HepG2 (cell line): ENCODE measurements around the gene MKX. TPM values are rescaled to one million over a fixed set of nuclear protein-coding genes. Genes with fewer than 3 reads are reported as not detected.

Source experiments
- ATAC-seq: fragments of 200-7000 bp; cut with Tn5 transposase; 3 replicates; pipeline ENCODE4 v1.9.1; 2020; ENCODE audit warnings: mild to moderate bottlenecking, moderate library complexity
- BruUV-seq: library from RNA; stranded (reverse); fragments of 400-500 nt; replicated peaks from 2 replicates; lab custom pipeline; 2021; lab: Mats Ljungman, UMichigan
- CTCF ChIA-PET: fragments of 300-600 bp; formaldehyde crosslinking; extraction: SDS; loops from one replicate; lab custom pipeline; 2021; ENCODE audit warnings: low total read pairs, inconsistent platforms, low intra/inter-chr PET ratio; lab: Yijun Ruan, JAX
- POLR2A ChIA-PET: fragments of 350-600 bp; sonication (Branson Sonifier 250); formaldehyde crosslinking; loops from one replicate; lab custom pipeline; 2020; ENCODE audit warnings: antibody characterized with exemption, inconsistent platforms; lab: Yijun Ruan, JAX
- DNase-seq: peaks from one replicate; pipeline ENCODE4 v3.0.0-alpha.2; 2015; ENCODE audit warnings: low spot score
- FAIRE-seq: peaks from 3 replicates; lab custom pipeline; 2011; peaks lifted over from hg19 to GRCh38; lab: Jason Lieb, UNC
- H2AFZ ChIP-seq: one replicate; pipeline ENCODE4 v1.6.1; 2011; ENCODE audit warnings: low read length, inconsistent platforms
- H3K27ac ChIP-seq: fragments of 300-600 bp; 3 replicates; pipeline ENCODE4 v1.8.0; 2011; ENCODE audit warnings: mixed run types, mild to moderate bottlenecking, mixed read lengths, low read length, inconsistent platforms; ENCODE audit not compliant: insufficient read depth; ENCODE audit errors: extremely low read length
- H3K27me3 ChIP-seq, 2 experiments: fragments of 200-600 bp in 1 of 2; 2 replicates in 1 of 2; 3 replicates in 1 of 2; pipeline versions ENCODE4 v1.6.0 to v1.8.0; 2011; ENCODE audit warnings: low read length in 2 of 2, mild to moderate bottlenecking in 2 of 2, moderate library complexity in 2 of 2, inconsistent platforms in 1 of 2; ENCODE audit not compliant: insufficient read depth in 2 of 2, control insufficient read depth in 1 of 2
- H3K36me3 ChIP-seq, 2 experiments: fragments of 200-600 bp in 1 of 2; replicated peaks in 1 of 2; 2 replicates in 1 of 2; 3 replicates in 1 of 2; pipeline versions ENCODE4 v1.5.1 to v1.8.0; 2011; ENCODE audit warnings: low read length in 2 of 2, inconsistent platforms in 1 of 2; ENCODE audit not compliant: insufficient read depth in 2 of 2, control insufficient read depth in 1 of 2
- H3K4me1 ChIP-seq: 2 replicates; pipeline ENCODE4 v1.5.1; 2012; ENCODE audit warnings: low read length, inconsistent platforms; ENCODE audit not compliant: insufficient read depth
- H3K4me2 ChIP-seq: 2 replicates; pipeline ENCODE4 v1.6.0; 2011; ENCODE audit warnings: low read depth, low read length, inconsistent platforms
- H3K4me3 ChIP-seq, 3 experiments: fragments of 200-600 bp in 1 of 3; sonication (generic), shearing (Covaris generic) in 1 of 3; replicated peaks in 1 of 3; 2 replicates each; pipeline ENCODE4 v1.5.1; 2011 to 2016; ENCODE audit warnings: low read length in 3 of 3, inconsistent platforms in 2 of 3, low read depth in 2 of 3, mild to moderate bottlenecking in 2 of 3, control low read depth in 1 of 3, mixed read lengths in 1 of 3; ENCODE audit not compliant: insufficient read depth in 1 of 3
- H3K79me2 ChIP-seq: one replicate; pipeline ENCODE4 v1.6.1; 2011; ENCODE audit warnings: low read length, inconsistent platforms; ENCODE audit not compliant: insufficient read depth
- H3K9ac ChIP-seq: 2 replicates; pipeline ENCODE4 v1.6.0; 2011; ENCODE audit warnings: mild to moderate bottlenecking, low read depth, low read length, inconsistent platforms; ENCODE audit not compliant: insufficient read depth
- H3K9me3 ChIP-seq: 2 replicates; pipeline ENCODE4 v1.5.1; 2012; ENCODE audit warnings: mild to moderate bottlenecking, low read length
- H4K20me1 ChIP-seq: 2 replicates; pipeline ENCODE4 v1.6.0; 2011; ENCODE audit warnings: inconsistent platforms, mild to moderate bottlenecking, low read length, moderate library complexity; ENCODE audit not compliant: insufficient read depth
- MTF2 ChIP-seq: sonication (generic); formaldehyde crosslinking; IDR thresholded peaks from 2 replicates; pipeline ENCODE4 v1.5.0; 2020; ENCODE audit warnings: missing genetic modification reagents, borderline replicate concordance
- ZBTB10 ChIP-seq: sonication (generic); formaldehyde crosslinking; IDR thresholded peaks from 2 replicates; pipeline ENCODE4 v1.4.0; 2020; ENCODE audit warnings: missing genetic modification reagents, borderline replicate concordance
- WGBS: methylation state at CpG from one replicate; pipeline ENCODE4 v1.1.6; 2017; ENCODE audit warnings: low lambda C conversion rate; 5-methylcytosine and 5-hydroxymethylcytosine counted together
- in situ Hi-C: cut with HindIII; loops from 2 replicates; pipeline ENCODE4 v1.10.0; 2017; ENCODE audit warnings: low pct_unique_long_range_greater_than_20kb; ENCODE audit not compliant: extremely low pct_ligation_motif_present
- intact Hi-C: fragments of 100-400 bp; cut with micrococcal nuclease; formaldehyde crosslinking; loops from one replicate; pipeline ENCODE4 v1.10.0; 2022; ENCODE audit not compliant: unreplicated experiment
- polyA plus RNA-seq, 8 experiments: library from polyadenylated mRNA; depleted of rRNA in 3 of 8; stranded (reverse) in 7 of 8; unstranded in 1 of 8; fragments of >200 nt; fragmentation: Illumina TruSeq in 4 of 8; extraction: Trizol in 4 of 8; gene quantifications; 2 replicates each; pipeline versions ENCODE4 v1.2.1 to v1.2.3, GENCODE V29; 2011 to 2016; ENCODE audit warnings: low read depth in 4 of 8, missing spikeins in 1 of 8, mixed read lengths in 1 of 8; ENCODE audit not compliant: insufficient read depth in 1 of 8
- total RNA-seq, 5 experiments: library from RNA; depleted of rRNA; stranded (reverse); fragments of >200 nt; fragmentation: Illumina TruSeq; extraction: Trizol; gene quantifications; 2 replicates each; pipeline ENCODE4 v1.2.3, GENCODE V29; 2016; ENCODE audit warnings: low read depth in 1 of 5

MKX gene
- total and polyA plus RNA-seq, 2 of the 13 experiments (the other 11 are each of a cell fraction or from before 2014, with no cell fraction given): not detected

GRCh38 chr10:27741173-27742091 lies 4.2 kb downstream of the MKX start:
- DNase-seq (no peak), FAIRE-seq (no peak), ATAC-seq (no peak)
- Histone ChIP-seq H3K4me1 (peaks cover 20% of the 10 kb centered on the region), H4K20me1 (no peaks in the 10 kb centered on the region), H3K36me3 (no peaks in the 10 kb centered on the region), H3K79me2 (no peaks in the 10 kb centered on the region), H2AFZ (no peak overlapping the region), H3K9ac (no peak overlapping the region), H3K27me3 (peaks cover 8 to 33% of the 10 kb centered on the region in 2 experiments), H3K4me2 (peak overlapping the region; percentile 82), H3K9me3 (no peaks in the 10 kb centered on the region), H3K27ac (no peak overlapping the region), H3K4me3 (peak overlapping the region in 1 of 3 experiments; percentile 79; a peak in 1 of 6 replicates)
- peak; percentile 10; the same call in 1 of the 2 replicates for TF ChIP-seq MTF2 (CRISPR knock-in tag)
- no peak for TF ChIP-seq ZBTB10 (CRISPR knock-in tag)
- in situ Hi-C loops (loop anchor here (5.0 to 25.0 kb wide), 2 partner anchors 436 to 646 kb away; no protein-coding TSS in a partner anchor), intact Hi-C loops (loop anchor here (1.0 to 5.0 kb wide), 4 partner anchors 438 to 640 kb away; partner anchors contain the start of gene MPP7)
- POLR2A ChIA-PET: no interaction called here
- 58% methylated on average over 35 of the region's 55 CpGs for WGBS
- CTCF ChIA-PET: interaction anchor here (0.6 to 1.6 kb wide), 3 partner anchors 438 to 640 kb away, joined by 3 to 14 read pairs (median 9); no protein-coding TSS in a partner anchor
- BruUV-seq: no TSS peak
